Ishikawa (cell line): ENCODE data around the gene IL23R.

Experiments used
- MAX ChIP-seq: IDR thresholded peaks from 2 replicates; pipeline ENCODE4 v1.6.1; 2012
- TAF1 ChIP-seq: IDR thresholded peaks from 2 replicates; pipeline ENCODE4 v1.6.1; 2012; ENCODE audit warnings: low read depth, mild to moderate bottlenecking

- TF ChIP-seq MAX: no peak
- TF ChIP-seq TAF1: no peak
Measured at GRCh38 chr1:67190410-67190809, 24.2 kb downstream of the IL23R start.
